Umbilical cord (tissue), 2 donors: Measurements from ENCODE around the gene PCP4. TPM values are rescaled to one million over a fixed set of nuclear protein-coding genes. Genes with fewer than 3 reads are reported as not detected.
A peak's percentile ranks its signal among the peaks of the same experiment; 100 is the strongest.

Experiments
- DNase-seq: peaks from one replicate; pipeline ENCODE4 v3.0.0-alpha.2; 2015; ENCODE audit warnings: low spot score
- total RNA-seq: library from RNA; depleted of rRNA; stranded (reverse); fragments of >200 nt; gene quantifications from one replicate; pipeline ENCODE4 v1.2.3, GENCODE V29; 2014; ENCODE audit warnings: low replicate concordance; ENCODE audit not compliant: insufficient read depth

PCP4 gene
- total RNA-seq, 1 donor from 2014 or later = not detected

DNA sequence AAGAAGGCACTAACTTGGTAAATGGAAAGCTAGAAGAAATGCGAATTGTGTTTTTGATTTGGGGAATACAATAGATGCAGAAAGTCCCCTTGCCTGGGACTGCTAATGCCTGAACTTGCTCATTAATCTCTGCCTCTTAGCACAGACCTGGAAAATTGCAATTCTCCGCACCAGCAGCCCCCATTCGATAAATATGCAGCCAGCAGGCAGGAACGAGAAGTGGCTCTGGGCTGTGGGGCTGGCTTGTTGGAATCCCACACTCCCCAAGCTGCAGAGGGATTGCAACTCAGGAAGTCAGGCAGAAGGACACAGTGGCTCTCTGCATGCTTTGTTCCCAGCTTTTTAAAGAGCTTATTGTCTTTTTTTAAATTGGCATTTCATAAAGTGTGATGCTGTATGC, 51.3 kb downstream of the PCP4 start:
- no peak for DNase-seq

DNA sequence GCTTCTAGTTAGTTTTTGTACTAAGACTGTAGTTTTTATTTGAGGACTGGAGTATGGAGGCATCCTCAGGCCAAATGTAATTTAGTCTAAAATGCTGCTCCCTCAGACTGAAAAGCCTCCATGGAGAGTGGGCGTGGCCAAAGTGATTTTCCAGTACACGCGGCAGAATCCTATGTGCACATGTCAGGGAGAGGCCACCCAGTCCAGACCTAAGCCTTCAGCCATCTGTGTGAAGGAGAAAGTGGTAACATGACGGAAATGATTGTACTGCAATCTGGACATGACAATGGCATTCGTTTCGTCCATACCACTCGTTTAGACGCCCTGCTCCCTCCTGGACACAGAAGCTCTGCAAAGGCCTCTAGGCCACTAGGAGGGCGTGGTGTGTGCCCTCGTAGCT, 56.2 kb downstream of the PCP4 start:
- no peak for DNase-seq

DNA sequence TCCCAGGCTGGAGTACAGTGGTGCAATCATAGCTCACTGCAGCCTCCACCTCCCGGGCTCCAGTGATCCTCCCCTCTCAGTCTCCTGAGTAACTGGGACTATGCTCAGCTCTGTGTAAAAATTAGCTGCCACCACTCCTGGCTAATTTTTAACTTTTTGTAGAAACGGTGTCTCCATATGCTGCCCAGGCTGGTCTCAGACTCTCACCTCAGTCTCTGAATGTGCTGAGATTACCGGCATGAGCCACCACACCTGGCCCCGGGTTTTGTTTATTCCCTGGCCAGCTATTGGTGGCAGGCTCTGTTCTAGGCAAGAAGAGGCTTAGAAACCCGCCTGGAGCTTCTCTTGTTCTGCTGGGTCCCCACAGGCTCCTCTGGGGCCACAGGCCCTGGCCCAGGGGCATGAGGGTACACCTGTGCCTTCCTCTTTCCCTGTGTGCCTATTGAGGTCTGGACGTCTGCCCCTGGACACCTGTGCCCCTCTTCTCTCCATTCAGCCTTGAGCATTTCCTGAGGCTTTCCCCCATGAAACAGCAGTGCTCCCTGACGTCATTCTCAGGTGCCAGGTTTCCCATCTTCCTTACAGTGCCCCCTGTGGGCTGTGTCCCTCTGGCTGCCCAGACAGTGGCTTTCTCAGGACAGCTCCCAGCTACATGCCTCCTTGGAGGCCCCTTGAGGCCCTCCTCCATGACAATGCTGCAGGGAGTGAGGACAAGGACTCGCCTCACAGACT, 57.5 kb downstream of the PCP4 start:
- no peak for DNase-seq

DNA sequence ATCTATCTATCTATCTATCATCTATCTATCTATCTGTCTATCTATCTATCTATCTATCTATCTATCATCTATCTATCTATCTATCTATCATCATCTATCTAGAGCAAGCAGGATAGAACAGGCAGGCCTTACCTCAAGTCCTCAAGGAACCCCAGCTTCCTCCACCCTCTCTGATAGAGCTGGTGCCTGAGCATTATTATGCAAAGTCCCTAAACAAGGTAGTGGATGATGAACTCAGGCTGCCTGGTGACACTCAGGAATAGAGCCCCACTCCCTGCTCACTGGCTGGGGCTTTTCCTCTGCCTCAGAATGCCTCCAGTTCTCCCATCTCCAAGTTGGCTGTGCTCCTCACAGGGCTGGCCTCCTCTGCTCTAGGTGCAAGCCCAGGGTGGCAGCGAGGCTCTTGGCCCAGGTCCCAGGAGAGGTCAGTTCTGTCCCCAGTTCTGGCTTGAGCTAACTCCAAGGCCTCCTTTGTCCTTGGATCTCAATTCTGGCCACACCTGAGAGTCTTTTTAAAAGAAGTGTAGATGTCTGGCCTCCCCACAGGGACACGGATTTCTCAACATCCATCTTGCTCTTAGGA, 60.2 kb downstream of the PCP4 start:
- DNase-seq = no peak

DNA sequence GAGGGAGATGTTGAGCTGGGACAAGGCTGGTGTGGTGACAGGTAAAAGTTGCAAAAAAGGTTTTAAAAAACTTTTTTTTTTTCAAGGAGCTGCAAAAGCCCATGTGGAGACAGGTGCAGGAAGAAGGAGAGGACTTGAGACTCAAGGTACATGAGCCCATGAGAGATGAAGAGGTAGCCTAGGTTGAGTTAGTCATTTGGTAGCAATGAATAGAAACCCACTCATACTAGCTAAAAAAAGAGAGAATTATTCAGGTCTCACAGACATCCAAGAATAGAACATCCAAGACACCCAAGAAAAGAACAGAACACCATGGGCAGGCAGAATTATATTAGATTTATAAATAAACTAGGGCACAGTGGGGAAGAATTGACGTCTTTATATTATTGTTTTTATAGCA, 65.1 kb downstream of the PCP4 start:
- DNase-seq = no peak

DNA sequence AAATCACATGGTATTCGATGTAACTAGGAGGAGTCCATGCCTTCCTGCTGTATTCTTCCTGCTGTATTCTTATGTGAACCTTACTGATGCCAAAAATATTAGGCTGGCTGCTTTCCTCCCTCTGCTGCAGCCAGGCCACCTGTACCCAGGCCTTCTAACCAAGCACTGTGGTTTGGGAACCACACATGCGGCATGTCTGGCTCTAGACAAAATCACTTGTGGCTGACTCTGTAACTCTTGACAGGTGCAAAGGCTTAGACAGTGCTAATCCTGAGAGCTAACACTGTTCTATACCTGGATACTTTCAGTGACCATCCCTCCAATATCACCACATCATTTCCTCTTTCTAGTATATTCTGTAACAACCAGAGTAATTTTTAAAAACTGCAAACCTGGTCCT, 67.7 kb downstream of the PCP4 start:
- no peak for DNase-seq

DNA sequence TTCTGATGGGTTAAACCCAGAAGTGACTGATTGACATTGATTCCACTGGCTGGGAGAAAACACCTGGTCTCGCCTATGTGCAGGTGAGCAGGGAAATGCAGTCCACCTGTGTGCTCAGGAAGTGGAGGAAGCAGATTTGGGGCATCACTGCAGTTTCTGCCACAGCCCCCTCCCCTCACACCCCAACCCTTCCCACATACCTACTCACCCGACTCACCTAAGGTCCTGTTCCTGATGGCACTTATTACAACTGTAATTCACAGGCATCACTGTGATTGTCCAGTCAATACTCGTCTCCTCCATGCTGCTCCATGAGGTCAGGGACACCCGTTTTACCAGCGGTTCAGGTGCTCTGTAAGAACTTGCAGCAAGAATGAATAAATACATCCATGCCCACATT, 68.5 kb downstream of the PCP4 start:
- no peak for DNase-seq

DNA sequence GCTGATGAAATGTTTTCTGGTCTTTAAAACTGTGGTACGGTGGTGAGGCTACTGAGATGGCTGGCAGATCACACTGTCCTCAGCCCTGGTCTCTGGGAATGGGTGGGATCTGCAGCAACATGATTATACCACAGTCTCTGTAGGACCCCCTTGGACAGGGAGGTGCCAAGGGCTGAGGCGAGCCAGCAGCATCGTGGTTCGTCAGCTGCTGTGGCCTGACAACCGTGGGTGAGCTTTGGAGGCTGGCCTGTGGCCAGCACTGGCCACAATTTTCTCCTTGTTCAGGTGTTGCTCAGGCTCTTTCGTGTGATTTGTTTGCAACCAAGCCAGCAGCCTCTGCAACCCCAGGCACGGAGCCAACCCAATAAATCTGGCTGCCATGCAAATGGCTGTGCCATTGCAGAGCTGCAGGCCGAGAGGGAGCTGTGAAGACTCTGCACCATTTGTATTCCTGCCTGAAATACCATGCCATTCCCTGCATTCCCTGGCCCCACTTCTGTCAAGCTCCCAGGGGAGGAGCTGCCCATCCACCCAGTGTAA, 70.9 kb downstream of the PCP4 start:
- DNase-seq = no peak

DNA sequence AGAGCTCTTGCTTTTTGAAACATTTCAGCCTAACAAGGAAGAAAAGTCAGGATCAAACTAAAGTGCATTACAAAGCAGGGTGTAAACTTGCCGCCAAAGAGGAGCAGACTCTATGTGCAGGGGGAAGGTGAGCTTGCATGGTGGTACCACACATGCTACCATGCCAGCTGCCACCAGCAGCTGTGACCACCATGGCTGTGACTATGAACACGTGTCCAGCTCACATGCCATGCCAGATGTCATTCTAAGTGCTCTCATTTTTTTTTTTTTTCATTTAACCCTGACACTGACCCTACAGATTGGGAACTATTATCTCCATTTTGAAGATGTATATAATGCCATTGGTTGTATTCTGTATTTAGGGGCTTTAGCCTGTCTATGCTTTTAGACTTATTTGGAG, 79.0 kb downstream of the PCP4 start:
- DNase-seq = no peak

DNA sequence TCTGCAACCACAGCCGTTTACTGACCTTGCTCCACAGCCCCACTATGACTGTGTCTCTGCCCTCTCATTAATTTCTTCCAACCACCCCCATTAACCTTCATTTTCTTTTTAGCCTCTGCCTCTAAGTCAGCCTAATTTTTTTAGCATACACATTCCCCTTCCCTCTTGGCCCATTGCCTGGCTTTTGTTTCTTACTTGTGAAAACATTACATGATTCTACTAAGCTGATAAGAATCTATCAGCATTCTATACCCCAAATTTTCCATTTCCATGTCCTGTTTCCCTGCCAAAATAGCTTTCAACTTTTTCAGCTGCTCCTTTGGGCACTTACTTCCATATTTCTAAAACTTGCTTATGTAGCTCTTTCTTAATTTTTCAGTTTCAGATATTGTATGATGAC, 79.8 kb downstream of the PCP4 start:
- no peak for DNase-seq

DNA sequence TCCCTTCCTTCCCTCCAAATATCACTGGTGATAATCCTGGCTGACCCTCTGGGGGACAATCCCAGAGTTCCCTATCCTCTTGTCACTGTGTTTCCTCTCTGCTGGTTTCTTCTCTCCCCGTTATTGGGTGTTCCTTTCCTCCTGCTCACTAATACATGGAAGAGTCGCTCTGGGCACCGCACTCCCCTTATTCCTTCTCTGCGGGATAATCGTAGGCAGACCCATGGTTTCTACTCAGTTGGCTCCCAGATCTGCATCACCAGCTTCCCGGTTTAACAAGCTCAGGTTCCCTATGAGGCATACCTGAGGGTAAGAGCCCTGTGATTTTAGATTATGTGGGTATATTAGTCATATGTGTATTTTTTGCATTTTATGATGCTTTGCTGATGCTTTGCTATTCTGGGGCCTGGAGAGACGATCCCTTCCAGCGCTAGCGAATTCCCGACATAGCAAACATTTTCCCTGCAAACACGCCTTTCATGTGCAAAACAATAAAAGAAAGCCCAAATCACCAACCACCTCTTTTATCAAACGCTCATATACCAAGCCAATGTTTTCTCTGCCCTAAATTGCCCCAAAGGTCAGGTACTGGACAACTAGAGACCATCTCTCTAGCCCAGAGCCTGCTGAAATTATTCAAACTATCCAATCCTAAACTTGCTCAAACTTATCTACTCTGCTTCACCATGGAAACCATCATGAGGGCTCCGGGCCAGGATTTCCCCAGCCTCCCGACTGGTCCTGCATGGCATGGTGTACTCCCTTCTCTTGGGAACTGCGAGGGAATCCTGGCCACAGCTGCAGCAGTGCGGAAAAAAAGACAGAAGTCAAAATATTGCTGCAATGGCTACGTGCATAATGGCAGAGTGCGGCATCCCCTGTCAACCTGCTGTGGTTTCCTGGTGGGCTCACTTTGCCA, 84.2 kb downstream of the PCP4 start:
- DNase-seq = peak; percentile 23

DNA sequence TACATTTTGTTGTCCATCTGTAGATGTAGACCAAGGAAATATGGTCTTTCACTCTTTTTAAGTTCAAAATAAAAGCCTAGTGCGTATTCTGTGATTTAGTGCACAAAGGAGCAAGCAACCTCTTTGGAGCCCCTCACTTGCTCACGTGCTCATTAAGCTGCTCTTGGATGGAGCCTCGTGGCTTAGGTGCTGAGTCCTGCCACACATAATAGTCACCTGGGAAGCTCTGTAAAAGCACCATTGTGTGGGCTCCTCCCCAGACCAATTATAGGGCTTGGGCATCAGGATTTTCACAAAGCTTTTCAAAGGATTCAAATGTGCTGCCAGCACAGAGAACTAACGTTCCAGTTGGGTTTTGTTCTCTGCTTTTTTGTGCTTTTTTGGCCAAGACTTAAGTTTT, 85.0 kb downstream of the PCP4 start:
- no peak for DNase-seq

DNA sequence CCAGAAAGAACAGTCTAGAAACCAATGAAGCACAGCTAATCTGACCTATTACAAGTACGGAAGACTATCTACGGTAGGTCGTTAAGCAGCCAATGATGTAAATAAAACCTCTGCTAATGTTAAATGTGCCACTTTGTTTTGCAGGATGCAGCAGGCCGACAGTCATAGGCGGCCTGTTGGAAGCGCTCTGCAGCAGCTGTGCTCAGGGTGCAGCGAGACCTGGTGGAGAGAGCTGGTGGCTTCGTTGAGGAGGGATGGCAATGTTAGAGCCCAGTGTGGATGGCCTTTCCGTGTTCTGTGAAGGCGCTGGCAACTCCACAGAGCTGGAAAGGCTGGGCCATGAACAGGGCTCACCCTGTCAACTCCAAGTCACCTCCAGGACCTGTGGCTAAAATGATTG, 87.3 kb downstream of the PCP4 start:
- no peak for DNase-seq

DNA sequence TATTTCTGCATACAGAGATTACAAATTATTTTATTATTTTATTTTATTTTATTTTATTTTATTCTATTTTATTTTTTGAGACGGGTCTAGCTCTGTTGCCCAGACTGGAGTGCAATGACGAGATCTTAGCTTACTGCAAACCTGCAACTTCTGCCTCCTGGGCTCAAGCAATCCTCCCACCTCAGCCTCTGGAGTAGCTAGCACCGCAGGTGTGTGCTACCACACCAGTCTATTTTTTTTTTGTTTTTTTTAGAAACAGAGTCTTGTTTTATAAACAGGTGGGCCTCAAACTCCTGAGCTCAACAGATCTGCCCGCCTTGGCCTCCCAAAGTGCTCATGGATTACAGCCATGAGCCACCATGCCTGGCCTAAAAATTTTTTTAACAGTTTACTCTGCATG, 88.1 kb downstream of the PCP4 start:
- no peak for DNase-seq

DNA sequence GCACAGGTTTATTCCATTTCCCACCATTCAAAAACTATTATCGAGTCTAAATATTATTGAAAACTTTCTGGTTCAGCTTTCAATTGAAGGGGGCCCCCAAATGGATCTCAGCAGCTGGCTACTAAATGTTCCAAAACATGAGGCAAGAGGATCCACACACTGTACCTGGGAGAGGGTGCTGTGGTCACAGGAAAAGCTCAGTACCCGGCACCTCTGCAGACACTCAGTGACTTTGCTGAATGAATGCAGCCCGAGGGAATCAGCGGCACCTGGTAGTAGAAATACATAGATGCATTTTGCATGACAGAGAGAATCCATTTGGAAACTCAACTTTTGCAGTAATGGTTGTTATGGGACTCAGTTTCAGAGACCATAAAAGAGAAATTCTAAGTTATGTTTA, 89.3 kb downstream of the PCP4 start:
- DNase-seq = no peak

DNA sequence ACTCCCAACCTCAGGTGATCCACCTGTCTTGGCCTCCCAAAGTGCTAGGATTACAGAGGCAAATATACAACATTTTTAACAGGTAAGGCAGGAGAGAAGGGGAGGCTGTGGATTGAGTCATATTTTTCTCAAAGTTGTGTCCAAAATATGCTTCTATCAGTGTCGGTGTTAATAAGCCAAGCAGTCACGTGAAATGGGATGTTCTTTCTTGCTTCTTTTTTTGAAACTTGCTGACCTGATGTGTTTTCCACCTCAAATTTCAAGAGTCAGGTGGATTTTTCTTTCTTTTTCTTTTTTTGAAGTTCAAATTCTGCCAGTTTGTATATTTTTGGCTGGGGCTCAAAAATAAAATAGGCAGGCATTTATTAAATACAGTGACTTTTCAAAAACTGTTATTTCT, 91.5 kb downstream of the PCP4 start:
- DNase-seq = no peak

DNA sequence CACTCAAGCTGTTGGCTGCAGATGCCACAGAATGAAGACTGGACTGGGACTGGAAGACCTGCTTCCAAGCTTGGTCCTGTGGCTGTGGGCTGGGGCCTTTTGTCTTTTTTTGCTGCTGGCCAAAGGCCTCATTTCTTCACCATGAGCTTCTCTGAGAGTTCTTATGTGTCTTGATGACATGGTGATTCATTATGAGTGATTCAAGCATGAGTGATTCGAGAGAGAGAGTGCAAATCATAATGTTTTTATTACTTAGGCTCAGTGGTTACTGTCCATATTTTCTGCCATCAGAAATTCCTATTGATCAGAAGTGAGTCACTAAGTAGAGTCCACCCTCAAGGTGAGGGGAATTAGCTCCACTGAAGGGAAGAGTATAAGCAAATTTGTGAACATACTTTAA, 94.0 kb downstream of the PCP4 start:
- DNase-seq = no peak

DNA sequence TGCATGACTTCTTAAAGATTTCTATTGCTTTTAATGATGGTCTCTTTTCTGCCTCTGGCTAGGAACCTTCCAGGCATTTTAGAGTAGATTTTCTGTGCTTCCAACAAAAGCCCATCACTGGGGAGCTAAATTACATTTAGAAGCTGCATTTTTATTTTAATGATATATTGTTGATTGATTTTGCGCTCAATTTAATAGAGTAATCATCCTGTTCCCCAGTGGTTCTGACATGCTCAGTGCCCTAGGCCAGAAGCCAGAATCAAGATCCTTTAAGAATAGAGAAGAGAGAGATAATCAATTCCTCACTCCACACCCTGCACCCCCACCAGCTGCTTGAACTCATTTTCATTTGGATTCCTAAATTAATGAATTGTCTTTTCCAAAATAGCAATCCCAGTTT, 97.8 kb downstream of the PCP4 start:
- DNase-seq = no peak

DNA sequence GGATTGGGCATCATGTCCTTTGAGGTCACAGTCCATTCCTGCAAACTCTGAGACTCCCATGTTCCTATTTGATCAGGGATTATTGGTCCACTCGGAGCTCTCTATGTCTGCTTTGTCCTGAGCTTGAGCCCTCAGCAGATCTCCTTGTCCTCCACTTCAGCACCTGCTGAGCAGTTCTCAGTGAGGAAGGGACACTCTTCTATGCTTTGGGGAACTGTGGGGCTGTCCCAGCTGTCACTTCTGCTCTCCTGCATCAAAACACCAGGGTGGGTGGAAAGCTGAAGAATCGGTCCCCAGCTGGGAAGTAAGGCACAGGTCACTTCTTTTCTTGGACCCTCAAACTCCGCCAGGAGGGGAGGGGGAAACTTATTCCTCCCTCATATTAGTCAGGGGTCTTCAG, 99.5 kb downstream of the PCP4 start:
- DNase-seq = no peak

DNA sequence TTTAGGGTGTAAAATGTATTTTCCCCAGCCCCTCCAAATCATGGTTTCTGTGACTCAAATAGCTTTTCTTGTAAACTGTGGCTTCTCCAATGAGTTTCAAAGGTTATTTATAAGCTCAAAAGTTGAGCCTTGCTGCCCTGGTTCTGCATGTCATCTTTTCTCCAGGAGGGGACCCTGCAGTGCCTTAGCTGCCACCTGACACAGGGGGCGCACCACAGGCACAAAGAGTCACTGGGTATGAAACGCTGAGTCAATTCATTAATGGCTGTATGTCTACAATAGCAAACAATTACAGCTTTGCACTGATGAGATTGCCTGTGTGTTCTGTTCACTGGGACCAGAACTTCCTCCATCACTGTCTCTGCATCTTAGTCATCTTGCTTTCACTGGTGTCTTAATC, 100.8 kb downstream of the PCP4 start:
- DNase-seq = no peak

DNA sequence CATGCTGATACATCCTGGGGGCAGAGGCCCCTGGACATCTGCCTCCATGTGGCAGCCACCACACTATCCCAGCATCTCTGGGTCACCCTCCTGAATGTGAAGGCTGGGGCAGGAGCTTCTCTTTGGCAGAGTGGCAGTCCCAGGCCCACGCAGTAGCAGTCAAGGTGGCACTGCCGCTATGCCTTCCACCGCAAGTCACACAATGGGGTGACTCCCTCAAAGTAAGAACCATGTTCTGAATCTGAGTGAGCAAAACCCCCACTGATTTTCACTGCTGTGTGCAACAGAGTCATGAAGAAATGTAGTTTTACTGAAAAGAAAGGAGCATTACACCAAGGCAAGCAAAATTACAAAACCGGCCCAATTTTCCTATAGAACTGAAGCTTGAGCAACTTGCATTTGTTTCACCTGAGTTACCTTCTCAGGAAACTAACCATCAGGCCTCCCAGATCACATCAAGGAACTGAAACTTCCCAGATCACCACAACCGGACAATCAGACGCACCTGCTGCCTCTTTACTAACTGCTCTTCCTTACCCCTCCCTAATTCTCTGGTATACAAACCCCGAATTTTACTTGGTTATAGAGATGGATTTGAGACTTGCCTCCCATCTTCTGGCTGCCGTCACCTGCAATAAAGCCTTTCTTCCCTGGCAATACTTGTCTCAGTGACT, 102.6 kb downstream of the PCP4 start:
- DNase-seq = no peak

DNA sequence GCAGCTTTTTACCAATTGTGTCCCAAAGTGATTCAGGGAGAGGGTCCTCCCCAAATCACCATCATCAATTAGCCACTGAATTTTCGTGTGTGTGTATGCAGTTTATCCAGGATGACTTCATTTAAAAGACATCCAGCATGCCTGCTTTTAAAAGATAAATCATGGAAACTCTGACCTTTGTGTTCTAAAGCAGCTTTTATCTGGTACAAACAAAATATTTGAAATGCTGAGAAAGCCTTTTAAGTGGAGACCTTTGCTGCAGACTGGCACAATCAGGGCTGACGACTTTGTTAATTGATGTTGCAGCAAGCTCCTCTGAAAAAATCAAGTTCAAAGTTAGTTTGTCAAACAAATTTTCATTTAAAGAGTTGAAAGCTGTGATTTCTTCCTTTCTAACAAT, 104.7 kb downstream of the PCP4 start:
- peak; percentile 25 for DNase-seq
